HS-27A (cell line): ENCODE data around the gene SAPCD2.
"Not testable (repeated sequence)": the region's sequence is repeated elsewhere in the genome, so short reads cannot be mapped to it uniquely, and the experiment has no call there.

ENCODE experiments used
- DNase-seq: peaks from one replicate; pipeline ENCODE4 v3.0.0-alpha.2; 2012; ENCODE audit warnings: low read depth, missing footprints

SAPCD2 gene

DNA sequence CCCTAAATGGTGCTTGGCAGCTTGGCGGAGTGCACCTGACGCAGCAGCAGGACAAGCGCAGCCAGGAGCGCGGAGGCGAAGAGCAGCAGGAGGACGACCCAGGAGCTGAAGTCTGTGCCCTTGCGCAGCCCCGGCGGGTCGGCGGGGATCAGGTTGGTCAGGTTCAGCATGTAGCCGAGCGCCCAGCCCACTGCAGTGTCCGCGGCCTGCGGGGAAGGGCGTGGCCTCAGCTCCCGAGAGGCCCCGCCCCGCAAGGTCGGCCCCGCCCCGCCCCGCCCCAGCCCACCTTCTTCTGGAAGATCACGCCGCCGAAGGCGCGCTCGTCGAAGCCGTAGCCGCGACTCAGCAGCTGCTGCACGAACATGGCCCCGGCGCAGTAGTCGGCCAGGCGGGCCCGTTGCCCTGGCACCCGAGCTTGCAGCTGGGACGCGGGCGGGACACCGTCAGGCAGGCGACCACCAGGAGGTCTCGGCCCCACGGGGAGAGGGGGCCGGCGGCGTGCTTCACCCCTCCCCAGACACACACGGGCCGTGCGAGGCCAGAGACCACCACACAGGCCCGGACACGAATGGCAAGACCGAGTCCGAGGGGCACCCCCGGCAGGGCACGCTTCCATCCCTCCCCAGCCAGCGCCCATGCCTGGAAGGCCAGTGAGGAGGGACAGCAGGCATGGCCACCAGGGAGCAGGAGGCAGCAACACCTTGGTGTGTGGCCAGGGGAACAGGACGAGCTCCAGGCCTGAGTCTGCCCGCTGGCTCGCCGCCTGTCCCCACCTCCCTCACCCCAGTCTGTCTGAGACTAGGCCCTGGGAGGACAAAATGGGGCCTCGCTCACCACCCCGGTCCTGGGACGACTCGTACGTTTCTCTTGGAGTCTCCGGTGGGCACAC is 21.5 kb downstream of the SAPCD2 start:
- DNase-seq, result no peak

DNA sequence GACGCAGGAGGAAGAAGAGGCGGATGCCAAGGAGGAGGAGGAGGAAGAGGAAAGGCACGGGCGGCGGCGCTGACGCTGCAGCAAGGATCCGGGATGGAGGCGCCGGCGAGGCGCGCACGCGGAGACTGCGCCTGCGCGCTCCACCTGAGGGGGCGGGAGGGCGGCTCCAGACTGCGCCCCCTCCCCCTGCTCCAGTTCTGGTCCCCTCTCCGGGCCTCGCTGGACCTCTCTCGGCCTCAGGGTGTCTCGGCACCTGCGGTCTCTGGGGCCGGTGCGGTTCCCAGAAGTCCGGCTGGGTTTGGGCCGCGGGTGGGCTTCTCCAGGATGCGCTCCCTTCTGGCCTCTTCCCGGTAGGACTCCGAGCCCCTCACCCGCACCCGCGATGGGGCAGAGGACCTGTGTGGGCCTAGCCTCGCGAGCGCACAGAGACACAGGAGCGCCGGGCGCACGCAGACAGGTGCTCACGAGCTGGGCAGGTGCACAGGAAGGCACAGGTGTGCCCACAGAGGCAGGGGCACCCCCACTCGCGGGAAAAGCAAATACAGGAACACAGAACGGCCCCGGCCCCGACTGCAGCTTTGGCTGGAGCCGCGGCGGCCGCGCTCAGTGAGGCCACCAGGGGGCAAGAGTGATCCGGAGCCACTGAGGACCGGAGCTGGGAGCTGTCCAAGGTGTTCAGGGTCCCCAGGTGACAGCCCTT is 24.1 kb downstream of the SAPCD2 start, which contains the start of gene NPDC1:
NPDC1 (minus strand) TSS at position 90 of the 700 bp plus-strand sequence. CDS start 188 bp downstream, outside the sequence.
- DNase-seq, result no peak

DNA sequence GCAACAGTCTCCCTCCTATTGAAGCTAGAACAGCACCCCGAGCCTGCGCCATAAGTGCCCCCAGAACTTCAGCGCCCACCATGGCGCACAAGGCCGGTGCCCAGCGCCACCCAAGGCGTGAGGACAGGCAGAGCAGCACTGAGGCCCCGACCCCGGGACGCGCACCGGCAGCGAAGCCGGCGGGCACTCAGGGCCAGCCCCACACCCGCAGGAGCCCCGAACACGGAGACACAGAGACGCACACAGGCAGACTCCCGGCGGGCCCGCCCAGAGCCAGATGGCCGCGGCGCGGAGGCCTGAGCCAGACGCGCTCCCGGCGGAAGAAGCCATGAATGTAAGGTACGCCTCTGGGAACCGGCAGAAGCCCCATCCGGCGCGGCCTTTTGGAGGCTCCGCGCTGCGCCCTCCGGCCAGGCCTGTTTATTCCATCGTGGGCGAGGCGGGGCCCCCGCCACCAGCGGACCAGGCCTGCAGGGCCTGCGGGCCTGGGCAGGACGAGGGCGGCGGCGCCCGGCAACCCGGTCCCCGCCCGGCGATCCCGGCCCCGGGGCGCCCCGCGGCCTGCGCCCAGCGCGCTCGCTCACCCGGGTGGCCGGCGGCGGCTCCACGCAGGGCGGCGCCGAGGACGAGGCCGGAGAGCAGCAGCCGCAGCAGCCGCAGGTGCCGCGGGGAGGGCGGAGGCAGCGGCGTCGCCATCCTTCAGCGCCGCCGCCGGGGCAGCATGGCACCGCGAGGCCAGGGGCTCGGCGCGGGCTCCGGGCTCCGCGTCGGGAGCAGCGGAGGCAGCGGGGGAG is 24.9 kb downstream of the SAPCD2 start:
- DNase-seq, result no peak

GRCh38 chr9:137044502-137045177 is 25.7 kb downstream of the SAPCD2 start:
- DNase-seq, result no peak

DNA sequence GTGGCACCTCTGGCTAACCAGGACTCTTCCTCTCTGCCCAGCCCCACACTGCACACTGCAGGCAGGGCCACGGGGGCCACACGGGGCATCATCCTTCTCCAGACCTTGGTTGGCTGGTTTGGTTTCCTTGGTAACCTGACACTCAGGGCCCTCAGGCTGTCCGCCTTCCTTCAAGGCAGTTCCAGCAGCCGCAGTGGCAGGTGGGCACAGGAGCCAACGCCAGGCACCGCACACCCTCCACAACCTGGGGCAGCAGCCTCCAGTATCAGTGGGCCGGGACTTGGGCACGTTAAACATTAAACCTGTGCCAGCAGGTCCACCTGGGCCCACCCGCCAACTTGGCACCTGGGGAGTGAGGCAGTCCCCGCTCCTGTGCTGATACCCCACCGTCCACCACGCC is 26.3 kb downstream of the SAPCD2 start:
- no peak for DNase-seq

DNA sequence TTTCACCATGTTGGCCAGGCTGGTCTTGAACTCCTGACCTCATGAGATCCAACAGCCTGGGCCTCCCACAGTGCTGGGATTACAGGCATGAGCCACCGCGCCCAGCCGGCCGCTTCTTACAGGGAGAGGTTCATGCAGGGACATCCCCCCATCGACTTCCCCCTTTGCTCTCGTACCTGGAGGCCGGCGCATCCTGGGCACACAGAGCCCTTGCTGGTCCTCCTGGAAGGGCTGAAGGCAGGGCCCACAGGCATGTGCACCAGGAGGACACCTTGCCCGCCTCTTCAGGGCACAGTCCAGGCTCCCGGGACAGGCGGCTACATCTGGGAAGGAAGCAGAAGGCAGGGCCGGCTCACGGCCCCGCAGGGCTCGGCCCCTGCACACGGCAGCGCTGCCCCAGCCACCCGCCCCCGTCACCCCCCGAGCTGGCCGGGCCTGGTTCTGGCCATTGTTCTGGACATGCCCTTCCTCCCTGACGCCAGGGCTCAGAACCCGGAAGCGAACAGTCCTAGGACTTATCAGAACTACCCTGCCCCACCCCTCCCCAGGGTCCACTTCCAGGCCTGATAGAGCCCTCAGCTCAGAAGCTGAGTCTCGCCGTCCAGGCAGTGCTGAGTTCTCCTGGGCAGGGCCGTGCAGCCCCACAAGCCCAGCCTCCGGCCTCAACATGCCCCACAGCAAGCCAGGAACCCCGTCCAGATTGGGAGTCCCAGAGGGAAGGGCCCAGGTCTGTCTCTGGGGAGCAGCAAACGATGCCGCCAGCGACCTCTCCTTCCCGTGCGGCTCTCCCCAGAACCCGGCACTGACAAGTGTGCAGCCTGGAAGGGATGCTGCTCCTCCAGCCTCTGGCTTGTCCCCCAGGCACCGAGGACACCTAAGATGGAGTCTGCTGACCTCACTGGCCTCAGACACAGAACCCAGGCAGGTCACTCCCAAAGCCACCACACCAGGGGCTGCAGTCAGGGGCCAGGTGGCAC is 27.3 kb downstream of the SAPCD2 start:
- no peak for DNase-seq

DNA sequence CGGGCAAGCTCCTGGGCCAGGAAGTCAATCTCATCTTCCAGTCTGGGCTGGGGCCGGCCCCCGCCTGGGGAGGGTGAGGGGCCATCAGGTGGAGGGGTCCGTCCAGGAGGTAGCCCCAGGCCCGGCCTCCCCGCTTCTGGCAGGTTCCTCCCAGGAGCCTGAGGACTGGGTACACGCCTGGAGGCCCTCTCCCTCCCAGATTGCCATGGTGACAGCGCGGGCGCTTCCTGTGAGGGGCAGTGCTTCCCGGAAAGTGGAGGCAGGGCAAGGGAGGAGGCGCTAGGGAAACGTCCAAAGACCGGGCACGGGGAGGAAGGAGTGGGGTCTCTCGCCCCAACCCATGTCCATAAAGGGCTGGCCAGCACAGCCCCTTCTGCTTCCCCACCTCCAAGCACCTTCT is 29.2 kb downstream of the SAPCD2 start:
- no peak for DNase-seq

DNA sequence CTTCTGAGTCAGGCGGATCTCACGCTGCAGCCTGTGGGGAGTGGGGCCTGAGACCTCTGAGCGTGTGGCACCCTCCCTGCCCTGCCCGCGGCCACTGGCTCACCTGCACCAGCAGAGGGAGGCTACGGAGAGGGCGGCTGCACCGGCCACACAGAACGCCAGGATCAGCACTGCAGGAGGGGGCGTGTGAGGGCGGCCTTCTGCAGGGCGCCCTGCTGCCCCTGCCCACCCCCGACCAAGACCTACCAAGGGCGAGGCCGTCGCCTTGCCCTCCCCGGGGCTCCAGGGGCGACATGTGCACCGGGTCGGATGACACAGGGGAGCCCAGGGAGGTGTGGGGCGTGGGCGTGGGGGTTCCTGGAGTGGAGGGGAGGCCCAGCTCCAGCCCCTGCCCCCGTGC is 29.8 kb downstream of the SAPCD2 start:
- no peak for DNase-seq

DNA sequence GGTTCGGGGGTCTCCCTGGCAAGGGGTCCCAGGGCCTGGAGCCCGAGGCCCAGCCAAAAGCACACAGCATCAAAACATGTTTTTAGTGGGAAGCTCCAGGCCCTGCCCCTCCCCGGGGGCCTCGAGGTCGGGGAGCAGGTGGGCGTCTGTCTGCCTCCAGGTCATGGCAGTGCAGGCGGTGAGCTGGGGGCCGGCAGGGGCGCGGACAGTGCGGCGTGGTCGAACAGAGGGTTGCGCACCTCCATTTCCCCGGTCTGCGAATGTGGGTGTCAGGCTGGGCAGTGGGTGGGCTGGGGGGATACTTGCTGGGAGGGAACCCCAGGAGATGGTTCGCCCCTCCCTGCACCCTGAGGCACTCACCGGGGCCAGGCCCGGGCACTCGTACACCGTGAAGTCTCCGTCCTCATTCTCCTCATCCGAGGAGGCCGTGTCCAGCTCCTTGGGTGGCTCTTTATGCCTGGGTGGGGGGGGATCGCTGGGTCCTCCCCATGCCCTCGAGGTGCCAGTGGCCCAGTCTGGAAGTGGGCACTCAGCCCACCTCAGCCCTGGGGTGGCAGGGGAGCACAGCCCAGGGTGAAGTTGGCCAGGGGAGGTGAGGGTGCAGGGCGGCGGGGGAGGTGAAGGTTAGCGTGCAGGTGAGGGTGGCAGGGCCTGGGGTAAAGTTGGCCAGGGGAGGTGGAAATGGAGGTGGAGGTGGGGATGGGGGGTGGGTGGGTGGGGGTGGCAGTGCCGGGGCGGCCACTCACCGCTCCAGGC is 30.6 kb downstream of the SAPCD2 start:
- DNase-seq, result no peak

GRCh38 chr9:137038916-137039315 is 31.4 kb downstream of the SAPCD2 start:
- DNase-seq, result no peak

GRCh38 chr9:137037483-137037882 is 32.9 kb downstream of the SAPCD2 start:
- no peak for DNase-seq

DNA sequence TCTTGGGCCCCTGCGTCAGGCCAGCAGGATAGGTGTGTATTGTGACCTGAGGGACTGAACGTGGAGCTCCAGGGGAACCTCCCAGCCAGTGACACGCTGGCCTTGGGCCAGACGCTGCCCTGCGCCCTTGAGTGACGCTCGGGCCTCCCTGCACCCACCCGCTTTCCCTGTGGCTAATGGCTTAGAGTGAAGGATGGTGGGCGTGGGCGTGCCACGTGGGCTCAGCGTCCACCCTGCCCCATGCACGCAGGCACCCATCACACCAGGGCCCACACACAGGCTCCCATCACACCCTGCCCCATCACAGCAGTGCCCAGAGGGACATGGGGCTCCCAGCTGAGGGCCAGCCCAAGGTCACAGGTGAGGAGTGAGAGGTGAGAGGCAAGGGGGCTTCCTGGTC is 33.3 kb downstream of the SAPCD2 start:
- DNase-seq, result no peak

DNA sequence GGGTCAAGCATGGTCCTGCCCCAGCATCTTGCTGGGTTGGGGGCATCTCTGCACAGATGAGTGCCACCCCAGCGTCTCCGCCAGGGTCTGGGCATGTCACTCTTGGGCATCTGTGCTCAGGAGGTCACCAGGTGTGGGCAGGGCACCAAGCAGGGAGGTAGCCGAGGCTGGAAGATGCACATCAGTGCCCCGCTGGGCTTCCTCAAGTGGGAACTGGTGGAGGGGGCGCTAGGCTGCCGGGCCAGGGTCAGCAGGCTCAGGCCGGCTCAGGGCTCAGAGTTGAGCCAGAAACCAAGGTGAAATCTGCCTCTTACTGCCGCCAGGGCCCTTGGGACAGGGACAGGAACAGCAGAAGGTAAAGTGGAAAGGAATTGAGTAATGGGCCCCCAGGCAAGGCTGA is 34.4 kb downstream of the SAPCD2 start:
- DNase-seq, result no peak

DNA sequence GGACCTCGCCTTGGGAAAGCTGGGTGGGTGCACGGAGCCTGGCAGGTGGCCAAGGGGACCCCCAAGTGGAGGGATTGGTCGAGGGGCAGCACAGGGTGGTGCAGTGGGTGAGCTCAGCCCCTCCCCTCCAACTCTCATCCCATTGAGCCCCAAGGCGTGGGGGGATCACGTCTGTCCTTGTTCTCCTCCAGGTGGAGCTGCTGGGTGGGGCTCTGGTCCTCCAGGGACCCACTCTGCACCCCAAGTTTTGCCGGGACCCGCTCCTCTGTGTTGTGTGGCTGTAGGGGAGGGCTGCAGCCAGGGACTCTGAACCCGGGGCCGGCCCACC is 34.9 kb downstream of the SAPCD2 start:
- no peak for DNase-seq

DNA sequence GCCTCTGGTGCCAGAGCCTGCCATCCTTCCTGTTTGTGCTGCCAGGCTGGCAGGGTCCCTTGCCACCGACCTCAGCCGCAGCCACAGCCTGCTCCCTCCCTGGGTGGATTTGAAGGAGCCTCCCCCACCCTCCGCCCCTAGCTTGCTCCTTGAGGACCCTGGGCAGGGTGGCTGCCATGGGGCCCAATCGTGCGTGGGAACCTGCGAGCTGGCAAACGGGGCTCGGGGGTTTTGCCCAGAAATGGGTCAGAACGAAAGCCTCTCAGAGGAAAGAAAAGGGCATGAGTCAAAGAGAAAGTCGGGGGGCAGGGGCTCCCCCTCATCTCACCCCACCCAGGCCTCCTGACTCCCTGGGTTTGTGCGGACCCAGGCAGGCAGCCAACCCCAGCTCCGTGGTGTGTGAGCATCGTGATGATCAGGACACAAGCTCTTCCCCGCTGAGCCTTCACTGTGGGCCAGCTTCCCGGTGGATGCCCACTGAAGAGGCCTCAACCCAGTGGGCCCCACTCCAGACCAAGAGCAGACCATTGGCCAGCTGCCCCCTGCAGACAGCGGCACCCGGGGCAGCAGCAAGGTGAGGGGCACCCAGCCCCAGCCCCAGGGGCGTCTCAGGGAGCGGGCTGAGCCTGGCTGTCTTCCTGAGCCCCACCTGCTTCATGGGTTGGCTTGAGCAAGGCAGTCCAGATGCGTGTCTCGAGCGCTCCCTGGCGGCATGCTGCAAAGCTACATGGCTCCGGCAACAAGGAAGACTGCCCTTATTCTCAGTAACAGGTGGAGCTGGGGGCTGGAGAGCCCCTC is 35.4 kb downstream of the SAPCD2 start:
- DNase-seq, result no peak

DNA sequence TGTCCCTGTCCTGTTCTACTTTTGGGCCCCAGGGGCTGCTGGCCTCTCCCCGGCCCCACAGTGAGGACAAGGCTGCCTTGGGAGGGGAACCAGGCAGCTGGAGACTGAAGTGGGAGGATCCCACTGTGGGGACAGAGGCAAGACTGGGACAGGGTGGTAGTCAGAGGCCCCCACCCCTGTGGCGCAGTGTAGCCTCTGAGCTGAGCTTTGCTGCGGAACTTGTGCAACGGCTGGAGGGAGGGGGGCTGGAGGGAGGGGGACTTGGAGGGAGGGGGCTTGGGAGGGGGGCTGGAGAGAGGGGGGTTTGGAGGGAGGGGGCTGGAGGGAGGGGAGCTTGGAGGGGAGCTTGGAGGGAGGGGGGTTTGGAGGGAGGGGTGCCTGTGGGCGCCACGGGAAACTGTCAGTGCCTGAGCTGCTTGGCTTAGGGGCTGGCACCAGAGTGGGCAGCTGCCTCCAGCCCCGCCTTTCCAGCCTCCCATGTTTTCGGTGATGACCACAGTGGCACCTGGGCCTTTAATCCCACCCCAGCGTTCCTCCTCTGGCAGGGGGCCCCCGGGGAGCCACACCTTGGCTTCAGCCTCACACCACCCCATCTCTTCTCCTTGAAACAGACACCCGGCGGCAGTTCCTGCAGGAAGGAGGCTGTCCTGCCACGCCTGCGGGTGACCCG is 36.2 kb downstream of the SAPCD2 start:
- no peak for DNase-seq

- not testable (repeated sequence) for DNase-seq
Measured at GRCh38 chr9:137033481-137033880, 36.9 kb downstream of the SAPCD2 start.

GRCh38 chr9:137032858-137033257 is 37.5 kb downstream of the SAPCD2 start:
- DNase-seq, result no peak
